Stimulated activated CD8-positive, alpha-beta memory T cell treated with anti-CD3 and anti-CD28 coated beads, Interleukin-12 subunit alpha, Interleukin-12 subunit beta, amount 100 ng/mL, for 1 hour (primary cell): ENCODE measurements around the gene CCT5.
A peak's percentile ranks its signal among the peaks of the same experiment; 100 is the strongest.

Experiments used
- DNase-seq: peaks from one replicate; pipeline ENCODE4 v3.0.0-alpha.2; 2020; ENCODE audit warnings: low read depth

CCT5 gene

DNA sequence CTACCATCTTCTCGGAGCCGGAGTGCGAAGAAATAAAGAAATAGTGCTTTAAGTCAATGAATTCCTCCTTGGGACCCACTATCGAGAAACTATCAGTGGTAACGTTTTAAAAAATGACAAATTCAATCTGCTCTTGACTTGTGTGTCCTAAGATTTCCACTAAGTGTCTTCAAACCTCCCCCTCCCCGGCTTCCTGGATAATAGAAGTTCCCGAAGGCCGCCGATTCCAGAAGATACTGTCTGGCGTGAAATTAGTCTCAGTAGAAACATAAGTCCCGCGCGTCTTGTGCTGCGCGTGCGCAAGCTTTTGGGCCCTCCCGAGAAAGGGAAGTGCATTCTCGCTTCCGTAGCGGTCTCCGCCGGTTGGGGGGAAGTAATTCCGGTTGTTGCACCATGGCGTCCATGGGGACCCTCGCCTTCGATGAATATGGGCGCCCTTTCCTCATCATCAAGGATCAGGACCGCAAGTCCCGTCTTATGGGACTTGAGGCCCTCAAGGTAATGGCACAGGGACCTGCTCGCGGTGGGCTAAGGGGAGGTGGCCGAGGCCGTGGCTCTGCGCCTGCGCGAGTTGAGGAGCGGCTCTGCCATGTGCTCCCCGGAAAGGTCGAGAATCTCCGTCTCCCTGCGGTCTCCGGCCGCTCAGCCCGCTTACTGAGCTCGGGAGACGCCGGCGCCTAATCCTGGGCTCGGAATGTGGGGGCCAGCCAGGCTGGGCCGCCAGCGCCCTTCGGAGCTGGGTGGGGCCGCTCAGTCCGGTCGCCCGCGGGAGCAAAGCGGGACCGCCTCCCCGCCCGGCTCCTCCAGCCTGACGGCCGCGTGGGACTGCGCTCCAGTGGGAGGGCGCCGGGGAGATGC, at the start of gene CCT5:
Gene CCT5, plus strand, starts transcription at position 333 of the 858 bp plus-strand sequence. Its CDS starts 61 bp downstream, at position 394.
- DNase-seq, result peak; percentile 84

DNA sequence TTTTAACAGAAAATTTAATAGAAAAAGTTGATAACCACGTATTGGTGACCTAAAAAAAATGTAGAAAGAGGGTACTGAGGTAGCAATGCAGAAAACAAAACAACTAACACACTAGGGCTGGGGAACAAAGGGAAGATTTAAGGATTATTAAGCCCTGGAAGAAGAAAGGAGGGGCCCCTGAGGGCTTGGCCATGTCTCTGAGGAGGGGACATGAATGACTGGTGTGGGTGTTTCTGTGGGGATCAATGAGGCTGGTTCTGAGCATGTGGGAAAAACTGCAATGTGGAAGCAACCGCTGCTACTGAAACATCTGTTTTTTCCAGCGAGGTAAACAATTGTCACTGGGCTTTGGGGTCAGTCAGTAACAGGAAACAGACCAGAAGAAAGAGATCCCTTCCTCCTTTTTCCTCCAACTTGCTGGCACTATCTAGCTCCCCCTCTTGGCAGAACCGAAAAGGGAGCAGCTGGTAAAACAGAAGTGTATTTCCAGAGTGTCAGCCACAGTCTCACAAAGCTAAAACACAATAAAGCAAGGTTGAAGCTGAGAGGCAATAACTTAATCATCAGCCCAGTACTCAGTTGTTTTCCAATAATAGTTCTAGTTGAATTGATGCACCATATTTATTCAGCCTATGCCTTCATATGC, 48.7 kb upstream of the CCT5 start:
- DNase-seq, result no peak

- DNase-seq, result no peak
Observed at GRCh38 chr5:10202089-10202910, 47.8 kb upstream of the CCT5 start.

- no peak for DNase-seq
Observed at GRCh38 chr5:10209004-10209403, 41.1 kb upstream of the CCT5 start.

DNA sequence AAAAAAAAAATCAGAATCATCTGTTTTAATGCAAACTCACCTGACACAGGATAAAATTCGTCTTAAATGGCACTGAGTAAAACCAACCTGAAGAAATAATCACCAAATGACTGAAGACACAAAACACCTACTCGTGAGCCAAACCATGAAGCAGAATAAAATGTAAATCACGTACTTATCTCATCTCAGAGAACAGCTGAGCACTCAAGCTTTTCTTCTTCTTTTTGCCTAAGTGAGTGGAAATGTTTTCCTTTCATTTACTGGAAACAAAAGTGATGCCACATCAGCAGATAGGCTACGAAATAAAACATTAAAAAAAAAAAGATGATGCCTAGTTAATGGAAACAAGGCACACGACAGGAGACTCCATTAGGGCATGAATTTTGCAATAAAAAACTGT, 36.8 kb upstream of the CCT5 start:
- no peak for DNase-seq

DNA sequence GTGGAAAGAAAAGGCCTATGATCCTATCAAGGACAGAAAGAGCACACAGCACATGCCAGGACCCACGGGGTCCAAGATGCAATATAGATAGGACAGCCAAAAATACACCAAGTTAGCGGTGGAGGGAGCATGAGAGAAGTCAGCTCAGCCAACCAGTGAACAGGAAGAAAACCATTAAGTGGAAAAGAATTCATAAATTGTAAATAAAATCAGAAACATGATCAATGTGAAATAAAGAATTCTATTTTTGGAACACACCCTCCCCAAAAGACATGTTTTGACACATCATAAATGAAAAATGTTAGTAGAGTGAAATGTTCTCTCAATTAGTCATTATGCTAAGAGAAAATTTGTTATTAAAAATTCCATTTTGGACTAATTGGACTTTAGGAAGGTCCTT, 36.0 kb upstream of the CCT5 start:
- no peak for DNase-seq

GRCh38 chr5:10215366-10215765, 34.7 kb upstream of the CCT5 start:
- no peak for DNase-seq

GRCh38 chr5:10216107-10216506, 34.0 kb upstream of the CCT5 start:
- no peak for DNase-seq

GRCh38 chr5:10218658-10219057, 31.4 kb upstream of the CCT5 start:
- no peak for DNase-seq

GRCh38 chr5:10219068-10219467, 31.0 kb upstream of the CCT5 start:
- no peak for DNase-seq

DNA sequence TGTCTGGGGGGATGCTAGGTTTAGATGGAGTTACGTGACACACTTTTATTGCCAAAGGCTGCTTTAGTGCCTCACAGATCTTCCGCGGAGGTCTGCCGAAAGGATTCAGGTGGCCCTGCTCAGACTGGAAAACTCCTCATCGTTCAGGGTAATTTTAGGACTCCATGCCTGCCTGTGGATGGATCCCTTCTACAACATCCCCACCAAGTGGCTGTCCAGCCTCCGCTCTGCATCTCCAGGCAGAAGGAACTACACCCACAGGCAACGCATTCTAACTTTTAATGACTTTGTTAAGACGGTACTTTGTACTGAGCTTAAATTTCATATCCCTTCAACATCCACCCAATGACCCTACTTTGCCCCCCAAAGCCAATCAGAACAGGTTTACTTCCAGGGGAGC, 29.8 kb upstream of the CCT5 start:
- DNase-seq, result no peak

- no peak for DNase-seq
Observed at GRCh38 chr5:10222326-10222725, 27.8 kb upstream of the CCT5 start.

- DNase-seq, result no peak
Observed at GRCh38 chr5:10227379-10227778, 22.7 kb upstream of the CCT5 start.

DNA sequence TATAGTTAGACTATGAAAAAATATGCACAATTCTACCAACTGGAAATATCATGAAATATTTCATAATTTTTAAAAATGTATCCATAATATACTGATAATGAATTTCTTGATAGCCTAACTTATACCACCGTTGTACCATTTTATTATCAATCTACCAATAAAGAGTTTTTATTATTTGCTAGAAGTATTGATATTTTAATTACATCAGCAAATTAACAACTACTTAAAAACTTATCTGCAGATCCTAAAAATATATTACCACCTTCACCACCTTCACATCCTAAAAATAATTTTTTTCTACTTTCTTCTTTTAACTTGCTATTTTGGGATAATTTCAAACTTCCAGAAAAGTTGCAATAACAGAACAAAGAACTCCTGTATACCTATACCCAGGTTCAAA, 21.8 kb upstream of the CCT5 start:
- no peak for DNase-seq

DNA sequence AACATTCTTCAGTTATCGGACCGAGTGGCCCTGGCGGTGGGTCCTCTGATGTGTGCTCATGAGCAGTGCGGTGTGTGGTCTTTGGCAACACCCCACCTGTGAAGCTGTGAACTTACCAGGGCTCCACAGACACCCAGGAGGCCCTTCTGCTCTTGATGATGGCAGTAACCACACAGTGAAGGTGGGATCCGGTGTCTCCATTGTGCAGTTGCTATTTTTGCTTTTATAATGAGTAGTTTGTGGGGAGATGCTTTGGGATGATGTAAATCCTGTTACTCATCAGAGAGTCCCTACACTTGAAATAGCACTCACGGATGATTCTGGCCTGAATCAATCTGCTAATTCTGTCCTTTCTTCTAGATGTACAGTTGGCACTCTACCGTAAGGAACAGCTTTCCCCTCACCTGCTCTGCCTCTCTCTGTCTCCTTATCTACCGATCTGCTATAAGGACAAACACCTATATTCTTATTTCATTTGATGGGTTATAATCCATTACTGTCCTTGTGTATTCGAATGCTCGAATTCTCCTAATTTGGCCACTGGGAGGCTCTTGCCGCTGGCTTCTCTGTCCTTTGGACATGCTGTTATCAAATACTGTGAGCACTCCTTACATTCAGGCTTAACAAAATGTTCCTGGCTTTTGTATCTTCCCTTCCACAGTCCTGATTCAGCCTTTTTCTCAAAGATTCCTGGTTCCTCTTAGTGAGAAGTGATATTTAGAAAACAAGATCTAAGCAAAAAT, 20.6 kb upstream of the CCT5 start:
- DNase-seq, result no peak

- no peak for DNase-seq
Observed at GRCh38 chr5:10232386-10232785, 17.7 kb upstream of the CCT5 start.

DNA sequence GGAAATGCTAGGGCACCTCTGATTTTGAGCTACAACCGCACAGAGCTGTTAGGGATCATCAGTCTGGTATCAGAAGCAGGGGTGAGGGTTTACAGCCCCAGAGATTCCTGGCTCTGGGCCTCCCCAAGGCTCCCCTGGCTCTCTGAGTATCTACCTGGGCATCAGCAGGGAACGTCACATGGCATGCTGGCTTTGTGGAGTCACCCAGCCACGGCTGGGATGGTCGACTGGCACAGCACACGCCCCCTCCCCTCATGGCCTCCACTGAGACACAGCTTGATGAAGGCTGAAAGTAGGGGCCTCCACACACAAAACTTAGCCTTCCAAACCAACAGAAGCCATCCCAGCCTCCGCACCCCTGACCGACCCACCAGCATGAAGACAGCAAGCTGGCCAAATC, 17.1 kb upstream of the CCT5 start:
- no peak for DNase-seq

DNA sequence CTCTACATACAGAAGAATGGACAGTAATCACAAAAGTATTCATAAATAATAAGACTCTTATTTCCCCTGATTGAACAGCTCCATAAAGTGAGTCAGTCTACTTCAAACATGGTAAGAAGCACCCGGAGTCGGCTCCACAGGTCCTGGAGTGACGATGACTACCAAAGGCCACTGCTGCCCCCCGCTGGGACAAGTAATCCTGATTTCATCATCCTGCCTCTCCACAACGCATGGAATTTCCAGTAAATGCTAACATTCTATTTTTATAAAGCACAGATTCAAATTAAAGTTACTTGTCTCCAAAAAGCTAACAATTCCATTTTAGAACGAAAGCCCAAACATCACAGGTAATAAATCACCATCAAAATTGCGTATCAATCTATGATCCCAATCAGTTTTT, 16.6 kb upstream of the CCT5 start:
- no peak for DNase-seq

DNA sequence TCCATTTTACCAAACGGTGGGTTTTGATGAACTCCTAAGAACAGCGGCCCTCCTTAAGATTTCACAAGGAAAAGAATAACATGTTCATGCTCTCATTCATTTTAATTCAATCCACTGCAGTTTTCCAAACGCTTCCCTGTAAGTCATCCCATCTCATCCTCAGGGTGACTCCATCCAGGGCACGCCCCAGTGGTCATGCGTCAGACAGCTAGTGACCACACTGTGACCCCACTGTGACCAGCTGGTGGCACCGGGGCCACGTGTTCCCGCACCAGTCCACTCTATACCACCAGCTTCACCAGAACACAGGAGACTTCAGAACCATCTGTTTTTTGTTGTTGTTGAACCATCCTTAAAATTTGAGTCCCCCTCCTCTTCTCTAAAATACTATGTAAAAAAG, 14.7 kb upstream of the CCT5 start:
- no peak for DNase-seq

DNA sequence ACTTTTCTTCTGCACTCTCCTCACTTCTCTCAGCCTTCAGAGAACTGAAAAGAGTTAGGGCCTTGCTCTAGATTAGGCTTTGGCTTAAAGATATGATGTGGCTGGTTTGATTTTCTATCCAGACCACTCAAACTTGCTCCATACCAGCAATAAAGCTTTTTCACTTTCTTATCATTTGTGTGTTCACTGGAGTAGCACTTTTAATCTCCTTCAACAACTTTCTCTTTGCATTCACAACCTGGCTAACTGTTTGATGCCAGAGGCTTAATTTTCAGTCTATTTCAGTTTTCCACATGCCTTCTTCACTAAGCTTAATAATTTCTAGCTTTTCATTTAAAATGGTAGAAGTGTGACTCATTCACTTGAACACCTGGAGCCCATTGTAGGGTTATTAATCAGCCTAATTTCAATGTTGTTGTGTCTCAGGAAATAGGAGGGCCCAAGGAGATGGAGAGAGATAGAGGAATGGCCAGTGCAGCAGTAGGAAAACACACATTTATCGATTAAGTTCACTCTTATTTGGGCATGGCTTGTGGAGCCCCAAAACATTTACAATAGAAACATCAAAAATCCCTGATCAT, 6.3 kb upstream of the CCT5 start:
- DNase-seq, result no peak

GRCh38 chr5:10244342-10244944, 5.6 kb upstream of the CCT5 start:
- no peak for DNase-seq
